ENCODE measurements around the gene LIPF.

- TF ChIP-seq POLR2AphosphoS5 (IDR thresholded peaks at IDR 0.05; ENCODE audit: low read depth, low read length) (no peak), POLR2A (IDR thresholded peaks at IDR 0.05; ENCODE audit: low read depth, low read length) (no peak)
Measured at GRCh38 chr10:88647061-88647615, 17.1 kb upstream of the LIPF start.

All from GM12891 (cell line).